ENCODE results near the gene EPB42. TPM values are rescaled to one million over a fixed set of nuclear protein-coding genes. Genes with fewer than 3 reads are reported as not detected.

EPB42 gene
- total and polyA plus RNA-seq, 10 donors = 0.11 to 31.5 (median 1.6) TPM

DNA sequence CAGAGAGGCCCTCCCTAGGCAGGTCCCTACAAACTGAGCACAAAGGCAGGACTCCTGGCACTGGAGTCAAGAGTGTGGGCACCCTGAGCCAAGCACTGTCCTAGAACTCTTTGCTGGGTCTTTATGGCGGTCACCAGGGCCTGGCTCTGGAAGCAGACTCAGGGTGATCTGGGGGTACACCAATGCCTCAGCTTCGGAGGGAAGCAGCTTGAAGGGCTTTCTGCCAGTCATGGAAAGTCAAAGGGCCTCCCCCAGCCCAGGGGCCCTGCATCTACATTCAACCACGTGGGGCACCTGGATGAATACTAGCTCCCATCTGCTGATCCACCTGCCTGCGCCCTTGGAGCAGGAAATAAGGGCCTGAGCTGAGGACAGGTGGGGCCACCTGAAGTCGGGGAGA lies 7.4 kb downstream of the EPB42 start:
- H3K36me3 ChIP-seq = no peaks in the 10 kb centered on the region
- TF ChIP-seq POLR2A (IDR thresholded peaks at IDR 0.05) (no peak), POLR2AphosphoS5 (IDR thresholded peaks at IDR 0.05) (no peak)
- TF ChIP-seq, protein P1, sequence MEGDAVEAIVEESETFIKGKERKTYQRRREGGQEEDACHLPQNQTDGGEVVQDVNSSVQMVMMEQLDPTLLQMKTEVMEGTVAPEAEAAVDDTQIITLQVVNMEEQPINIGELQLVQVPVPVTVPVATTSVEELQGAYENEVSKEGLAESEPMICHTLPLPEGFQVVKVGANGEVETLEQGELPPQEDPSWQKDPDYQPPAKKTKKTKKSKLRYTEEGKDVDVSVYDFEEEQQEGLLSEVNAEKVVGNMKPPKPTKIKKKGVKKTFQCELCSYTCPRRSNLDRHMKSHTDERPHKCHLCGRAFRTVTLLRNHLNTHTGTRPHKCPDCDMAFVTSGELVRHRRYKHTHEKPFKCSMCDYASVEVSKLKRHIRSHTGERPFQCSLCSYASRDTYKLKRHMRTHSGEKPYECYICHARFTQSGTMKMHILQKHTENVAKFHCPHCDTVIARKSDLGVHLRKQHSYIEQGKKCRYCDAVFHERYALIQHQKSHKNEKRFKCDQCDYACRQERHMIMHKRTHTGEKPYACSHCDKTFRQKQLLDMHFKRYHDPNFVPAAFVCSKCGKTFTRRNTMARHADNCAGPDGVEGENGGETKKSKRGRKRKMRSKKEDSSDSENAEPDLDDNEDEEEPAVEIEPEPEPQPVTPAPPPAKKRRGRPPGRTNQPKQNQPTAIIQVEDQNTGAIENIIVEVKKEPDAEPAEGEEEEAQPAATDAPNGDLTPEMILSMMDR (IDR thresholded peaks at IDR 0.05 in 8 of 11, conservative IDR thresholded peaks at IDR 0.05 in 3 of 11) = no peak
- WGBS, 5 donors = 83 to 88% (median 85%) methylated on average over 5 of the region's 5 CpGs
- H3K4me1 ChIP-seq = no peaks in the 10 kb centered on the region
- no peak for DNase-seq
- H3K27ac ChIP-seq = no peak overlapping the region
- H3K27me3 ChIP-seq (replicated peaks in 1 of 7) = peaks cover 0 to 22% (median 0%) of the 10 kb centered on the region in 7 donors
- H3K9me3 ChIP-seq = no peaks in the 10 kb centered on the region
- no peak overlapping the region for H3K4me3 ChIP-seq
- intact Hi-C loops (cut with DNase I; ENCODE audit: low total_unique reads) = no loop called here

DNA sequence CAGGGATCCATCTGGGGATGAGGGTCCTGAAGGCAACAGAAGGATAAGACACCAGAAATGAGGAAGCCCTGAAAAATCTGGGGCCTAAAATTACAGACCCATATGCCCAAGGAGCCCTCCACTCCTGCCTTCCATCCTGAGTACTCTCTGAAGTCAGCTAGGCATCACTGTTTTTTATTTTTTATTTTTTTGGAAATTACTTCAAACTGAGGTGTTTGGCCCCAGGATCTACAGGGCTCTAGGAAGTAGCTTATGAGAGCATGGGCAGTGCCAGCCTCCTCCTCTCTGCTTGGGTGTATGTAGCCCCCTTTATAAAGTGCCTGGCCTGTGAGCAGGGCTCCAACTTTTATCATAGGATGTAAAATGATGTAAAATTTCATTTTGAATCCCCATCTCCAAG lies 7.9 kb downstream of the EPB42 start:
- no peak for DNase-seq
- H3K9me3 ChIP-seq = no peaks in the 10 kb centered on the region
- H3K4me1 ChIP-seq = no peaks in the 10 kb centered on the region
- no peaks in the 10 kb centered on the region for H3K36me3 ChIP-seq
- H3K27ac ChIP-seq = no peak overlapping the region
- H3K27me3 ChIP-seq (replicated peaks in 1 of 7) = peaks cover 0 to 27% (median 0%) of the 10 kb centered on the region in 7 donors
- no peak overlapping the region for H3K4me3 ChIP-seq
- TF ChIP-seq, protein P1 (IDR thresholded peaks at IDR 0.05 in 8 of 11, conservative IDR thresholded peaks at IDR 0.05 in 3 of 11) = no peak
- TF ChIP-seq POLR2A (IDR thresholded peaks at IDR 0.05) (no peak), POLR2AphosphoS5 (IDR thresholded peaks at IDR 0.05) (no peak)
- intact Hi-C loops (cut with DNase I; ENCODE audit: low total_unique reads) = no loop called here

DNA sequence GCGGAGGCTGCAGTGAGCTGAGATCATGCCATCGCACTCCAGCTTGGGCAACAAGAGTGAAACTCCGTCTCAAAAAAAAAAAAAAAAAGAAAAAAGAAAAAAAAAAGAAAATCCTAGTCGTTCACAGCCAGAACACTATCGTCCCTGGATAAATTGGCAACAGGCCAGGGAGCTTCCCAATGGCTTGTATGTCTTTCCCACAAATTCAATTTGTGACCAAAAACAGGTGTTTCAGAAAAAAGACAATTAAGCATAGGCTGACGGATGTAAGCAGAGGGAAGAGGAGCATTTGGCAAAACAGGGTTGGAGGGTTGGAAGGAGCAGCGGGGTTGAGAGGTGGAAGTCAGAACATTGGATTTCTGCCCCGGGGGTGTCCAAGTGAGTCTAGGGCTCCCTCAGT lies 8.5 kb downstream of the EPB42 start:
- no peak for DNase-seq
- H3K27me3 ChIP-seq (replicated peaks in 1 of 7) = peaks cover 0 to 31% (median 0%) of the 10 kb centered on the region in 7 donors
- no peaks in the 10 kb centered on the region for H3K36me3 ChIP-seq
- H3K27ac ChIP-seq = no peak overlapping the region
- intact Hi-C loops (cut with DNase I; ENCODE audit: low total_unique reads) = no loop called here
- TF ChIP-seq, protein P1 (IDR thresholded peaks at IDR 0.05 in 8 of 11, conservative IDR thresholded peaks at IDR 0.05 in 3 of 11) = no peak
- TF ChIP-seq POLR2A (IDR thresholded peaks at IDR 0.05) = no peak
- TF ChIP-seq POLR2AphosphoS5 (IDR thresholded peaks at IDR 0.05) = no peak
- 78 to 91% (median 88%) methylated on average over 8 of the region's 8 CpGs for WGBS, 5 donors
- H3K9me3 ChIP-seq = no peaks in the 10 kb centered on the region
- H3K4me1 ChIP-seq = no peaks in the 10 kb centered on the region
- H3K4me3 ChIP-seq = no peak overlapping the region

DNA sequence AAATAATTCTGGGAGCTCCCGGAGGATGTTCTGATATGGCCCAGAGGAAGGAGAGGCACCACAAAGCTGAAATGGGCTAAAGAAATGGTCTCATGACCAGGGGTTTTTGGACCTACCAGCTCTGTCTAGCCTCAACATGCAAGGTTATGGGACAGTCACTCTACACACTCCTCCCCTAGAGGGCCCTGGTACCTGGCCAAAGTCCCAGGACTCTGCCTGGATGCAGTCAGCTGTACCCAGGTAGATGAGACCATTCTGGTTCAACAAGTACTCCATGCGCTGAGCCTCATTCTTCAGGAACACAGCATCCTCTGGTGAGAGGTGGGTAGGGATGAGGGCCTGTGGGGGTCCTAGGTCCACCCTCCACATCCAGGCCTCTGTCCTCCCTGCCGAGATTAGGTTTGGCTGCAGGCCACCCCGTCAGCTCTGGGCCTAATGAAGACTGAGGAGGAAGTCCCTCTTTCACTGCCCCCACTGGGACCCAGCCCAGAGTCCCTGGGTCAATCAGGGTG lies 9.5 kb downstream of the EPB42 start:
- Histone ChIP-seq H3K4me1 (no peaks in the 10 kb centered on the region), H3K4me3 (no peak overlapping the region), H3K27me3 (replicated peaks in 1 of 7) (peaks cover 0 to 31% (median 0%) of the 10 kb centered on the region in 7 donors), H3K36me3 (no peaks in the 10 kb centered on the region), H3K9me3 (no peaks in the 10 kb centered on the region), H3K27ac (no peak overlapping the region)
- TF ChIP-seq, protein P1 (IDR thresholded peaks at IDR 0.05 in 8 of 11, conservative IDR thresholded peaks at IDR 0.05 in 3 of 11) = no peak
- TF ChIP-seq POLR2A (IDR thresholded peaks at IDR 0.05) = no peak
- TF ChIP-seq POLR2AphosphoS5 (IDR thresholded peaks at IDR 0.05) = no peak
- intact Hi-C loops (cut with DNase I; ENCODE audit: low total_unique reads) = no loop called here
- no peak for DNase-seq
- 74 to 86% (median 84%) methylated on average over 2 to 4 of the region's 4 CpGs for WGBS, 5 donors
